Stromal cell of bone marrow (primary cell): ENCODE results near the gene MAP7.
"Not testable (repeated sequence)": the region's sequence is repeated elsewhere in the genome, so short reads cannot be mapped to it uniquely, and the experiment has no call there.

Experiments used
- DNase-seq: peaks from one replicate; pipeline ENCODE4 v3.0.0-alpha.2; 2012; ENCODE audit warnings: low read depth

Gene MAP7

GRCh38 chr6:136337606-136338005, 212.6 kb downstream of the MAP7 start:
- DNase-seq = no peak

GRCh38 chr6:136337121-136337520, 213.1 kb downstream of the MAP7 start:
- no peak for DNase-seq

GRCh38 chr6:136335736-136336363, 214.4 kb downstream of the MAP7 start:
- no peak for DNase-seq

- DNase-seq = no peak
These were observed 215.4 kb downstream of the MAP7 start for GRCh38 chr6:136334853-136335252.

GRCh38 chr6:136334465-136334846, 215.8 kb downstream of the MAP7 start:
- DNase-seq = no peak

- DNase-seq = no peak
These were observed 216.3 kb downstream of the MAP7 start for GRCh38 chr6:136333824-136334464.

- no peak for DNase-seq
These were observed 218.8 kb downstream of the MAP7 start for GRCh38 chr6:136331461-136331860.

- DNase-seq = no peak
These were observed 219.6 kb downstream of the MAP7 start for GRCh38 chr6:136330634-136331033.

- no peak for DNase-seq
These were observed 224.1 kb downstream of the MAP7 start for GRCh38 chr6:136326038-136326553.

- DNase-seq = no peak
These were observed 225.4 kb downstream of the MAP7 start for GRCh38 chr6:136324686-136325380.

GRCh38 chr6:136323431-136324112, 226.7 kb downstream of the MAP7 start:
- peak; percentile 59 for DNase-seq

GRCh38 chr6:136319732-136320131, 230.5 kb downstream of the MAP7 start:
- no peak for DNase-seq

GRCh38 chr6:136318676-136319075, 231.5 kb downstream of the MAP7 start:
- DNase-seq = no peak

GRCh38 chr6:136317971-136318370, 232.3 kb downstream of the MAP7 start:
- no peak for DNase-seq

GRCh38 chr6:136317021-136317694, 233.1 kb downstream of the MAP7 start:
- peak; percentile 43 for DNase-seq

- DNase-seq = no peak
These were observed 234.6 kb downstream of the MAP7 start for GRCh38 chr6:136315594-136315993.

- DNase-seq = no peak
These were observed 237.2 kb downstream of the MAP7 start for GRCh38 chr6:136312975-136313374.

- no peak for DNase-seq
These were observed 240.4 kb downstream of the MAP7 start for GRCh38 chr6:136309729-136310311.

GRCh38 chr6:136309171-136309570, 241.1 kb downstream of the MAP7 start:
- no peak for DNase-seq

- DNase-seq = not testable (repeated sequence)
These were observed 241.8 kb downstream of the MAP7 start for GRCh38 chr6:136308469-136308868.

GRCh38 chr6:136307351-136307750, 242.9 kb downstream of the MAP7 start:
- DNase-seq = no peak

- DNase-seq = no peak
These were observed 243.8 kb downstream of the MAP7 start for GRCh38 chr6:136306466-136306865.
